Bronchial epithelial cell (primary cell): ENCODE data around the gene RHBDF2. TPM values are rescaled to one million over a fixed set of nuclear protein-coding genes. Genes with fewer than 3 reads are reported as not detected.

Experiments
- DNase-seq: peaks from one replicate; pipeline ENCODE4 v3.0.0-alpha.2; 2010; ENCODE audit warnings: low read depth
- FAIRE-seq: peaks from 2 replicates; lab custom pipeline; 2011; peaks lifted over from hg19 to GRCh38; lab: Jason Lieb, UNC
- H3K27me3 ChIP-seq: 2 replicates; pipeline ENCODE4 v1.5.1; 2011; ENCODE audit warnings: low read length; ENCODE audit not compliant: control insufficient read depth, insufficient read depth
- H3K36me3 ChIP-seq: 2 replicates; pipeline ENCODE4 v1.5.1; 2011; ENCODE audit warnings: low read length; ENCODE audit not compliant: control insufficient read depth, insufficient read depth
- H3K4me3 ChIP-seq: 2 replicates; pipeline ENCODE4 v1.5.1; 2011; ENCODE audit warnings: mild to moderate bottlenecking, low read depth, low read length, control low read depth
- total RNA-seq: library from RNA; depleted of rRNA; stranded (reverse); fragments of >200 nt; gene quantifications from 2 replicates; pipeline ENCODE4 v1.2.1, GENCODE V29; 2014
- TF ChIP-seq, protein P1 (sequence below): IDR thresholded peaks from 2 replicates; pipeline ENCODE4 v1.5.1; 2011; ENCODE audit warnings: mild to moderate bottlenecking, moderate library complexity, low read length, control low read depth, inconsistent platforms; ENCODE audit not compliant: insufficient read depth, severe bottlenecking

Gene RHBDF2
- total RNA-seq, 1 donor from 2014 or later = 10.8 TPM

DNA sequence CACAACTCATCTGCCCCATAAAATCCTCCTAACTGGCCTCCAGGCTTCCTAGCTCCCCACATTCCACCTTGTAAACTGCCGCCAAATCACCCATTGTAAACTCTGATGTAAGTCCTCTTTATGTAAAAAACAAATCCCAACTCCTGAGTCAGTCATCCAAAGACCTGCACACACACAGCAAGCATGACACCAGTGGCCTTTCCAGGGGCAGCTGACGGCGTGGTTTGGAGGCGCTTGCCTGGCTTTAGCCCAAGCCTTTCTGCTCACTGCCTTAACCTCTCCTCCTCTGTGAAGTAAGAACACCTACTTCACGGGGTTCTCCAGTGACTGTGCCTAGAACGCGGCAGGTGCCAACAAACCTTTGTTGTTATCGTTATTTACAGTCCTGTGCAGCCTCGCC is 62.3 kb downstream of the RHBDF2 start:
- no peaks in the 10 kb centered on the region for H3K36me3 ChIP-seq
- no peaks in the 10 kb centered on the region for H3K27me3 ChIP-seq
- no peak overlapping the region for H3K4me3 ChIP-seq
- DNase-seq (no peak), FAIRE-seq (no peak)
- TF ChIP-seq, protein P1, sequence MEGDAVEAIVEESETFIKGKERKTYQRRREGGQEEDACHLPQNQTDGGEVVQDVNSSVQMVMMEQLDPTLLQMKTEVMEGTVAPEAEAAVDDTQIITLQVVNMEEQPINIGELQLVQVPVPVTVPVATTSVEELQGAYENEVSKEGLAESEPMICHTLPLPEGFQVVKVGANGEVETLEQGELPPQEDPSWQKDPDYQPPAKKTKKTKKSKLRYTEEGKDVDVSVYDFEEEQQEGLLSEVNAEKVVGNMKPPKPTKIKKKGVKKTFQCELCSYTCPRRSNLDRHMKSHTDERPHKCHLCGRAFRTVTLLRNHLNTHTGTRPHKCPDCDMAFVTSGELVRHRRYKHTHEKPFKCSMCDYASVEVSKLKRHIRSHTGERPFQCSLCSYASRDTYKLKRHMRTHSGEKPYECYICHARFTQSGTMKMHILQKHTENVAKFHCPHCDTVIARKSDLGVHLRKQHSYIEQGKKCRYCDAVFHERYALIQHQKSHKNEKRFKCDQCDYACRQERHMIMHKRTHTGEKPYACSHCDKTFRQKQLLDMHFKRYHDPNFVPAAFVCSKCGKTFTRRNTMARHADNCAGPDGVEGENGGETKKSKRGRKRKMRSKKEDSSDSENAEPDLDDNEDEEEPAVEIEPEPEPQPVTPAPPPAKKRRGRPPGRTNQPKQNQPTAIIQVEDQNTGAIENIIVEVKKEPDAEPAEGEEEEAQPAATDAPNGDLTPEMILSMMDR = no peak

DNA sequence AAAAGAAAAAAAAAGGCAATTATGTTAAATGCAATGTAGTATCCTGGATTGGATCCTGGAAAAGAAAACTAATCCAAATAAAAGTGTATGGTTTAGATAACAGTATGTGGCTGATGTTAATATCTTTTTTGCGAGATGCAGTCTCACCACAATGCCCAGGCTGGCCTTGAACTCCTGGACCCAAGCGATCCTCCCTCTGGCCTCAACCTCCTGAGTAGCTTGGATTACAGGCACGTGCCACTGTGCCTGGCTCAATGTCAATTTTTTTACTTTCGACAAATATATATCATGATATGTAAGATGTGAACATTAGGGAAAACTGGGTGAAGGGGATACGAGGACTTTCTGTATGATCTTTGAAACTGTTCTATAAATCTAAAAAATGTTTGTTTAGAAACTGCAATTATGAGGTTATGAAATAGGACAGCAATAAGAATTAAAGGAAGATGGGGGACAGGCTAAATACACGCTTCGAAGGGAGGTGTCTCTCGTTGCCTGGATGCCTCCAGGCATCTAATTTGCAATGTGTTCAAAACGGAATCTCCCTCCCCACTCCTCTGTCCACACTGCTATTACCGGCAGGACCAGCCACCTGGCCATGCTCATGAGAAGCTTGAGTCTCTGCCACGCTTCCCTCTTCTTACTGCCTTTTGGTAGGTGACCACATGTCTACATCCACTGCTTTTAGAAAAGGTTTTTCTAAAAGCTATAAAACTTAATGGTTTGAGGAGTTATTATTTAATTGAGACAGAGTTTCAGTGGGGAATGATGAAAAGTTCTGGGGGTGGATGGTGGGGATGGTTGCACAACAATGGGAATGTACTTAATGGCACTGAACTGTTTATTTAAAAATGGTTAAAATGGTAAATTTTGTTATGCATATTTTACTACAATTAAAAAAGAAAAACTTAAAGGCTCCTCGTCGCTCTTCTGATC is 63.5 kb downstream of the RHBDF2 start:
- DNase-seq (no peak), FAIRE-seq (no peak)
- H3K27me3 ChIP-seq = no peaks in the 10 kb centered on the region
- no peak overlapping the region for H3K4me3 ChIP-seq
- no peaks in the 10 kb centered on the region for H3K36me3 ChIP-seq
- TF ChIP-seq, protein P1 = no peak

DNA sequence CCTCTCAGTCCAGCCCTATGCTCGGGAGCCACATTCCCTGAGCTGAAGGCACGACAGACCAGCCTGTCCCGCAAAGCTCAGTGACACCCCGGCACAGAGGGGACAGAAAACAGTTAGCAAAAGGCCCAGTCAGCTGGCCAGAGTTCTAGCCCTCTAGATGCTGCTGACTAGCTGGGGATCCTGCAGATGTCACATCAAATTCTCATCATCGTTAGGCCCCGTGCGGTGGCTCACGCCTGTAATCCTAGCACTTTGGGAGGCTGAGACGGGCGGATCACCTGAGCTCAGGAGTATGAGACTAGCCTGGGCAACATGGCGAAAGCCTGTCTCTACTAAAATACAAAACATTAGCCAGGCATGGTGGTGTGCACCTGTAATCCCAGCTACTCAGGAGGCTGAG is 65.5 kb downstream of the RHBDF2 start:
- DNase-seq (no peak), FAIRE-seq (no peak)
- no peaks in the 10 kb centered on the region for H3K27me3 ChIP-seq
- no peaks in the 10 kb centered on the region for H3K36me3 ChIP-seq
- TF ChIP-seq, protein P1 = no peak
- H3K4me3 ChIP-seq = no peak overlapping the region

DNA sequence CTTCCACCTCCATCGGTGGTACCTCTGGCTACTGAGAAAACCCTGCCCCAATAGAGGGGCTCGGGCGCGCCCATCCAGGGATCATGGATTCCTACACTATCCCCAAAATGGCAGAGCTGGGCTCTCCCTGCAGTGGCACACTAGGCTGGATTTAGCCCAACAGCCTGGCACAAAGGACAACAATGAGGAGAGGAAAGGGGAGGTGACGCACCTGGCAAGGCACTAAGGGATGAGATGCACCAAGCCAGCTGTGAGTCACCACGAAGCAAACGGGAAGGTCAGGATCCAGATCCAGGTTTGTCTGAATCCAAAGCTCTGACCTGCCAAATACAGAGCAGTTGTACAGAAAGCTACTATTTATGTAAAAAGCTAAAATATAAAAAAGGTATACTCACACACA is 66.4 kb downstream of the RHBDF2 start:
- DNase-seq (peak; percentile 34), FAIRE-seq (no peak)
- no peaks in the 10 kb centered on the region for H3K27me3 ChIP-seq
- H3K4me3 ChIP-seq = no peak overlapping the region
- no peaks in the 10 kb centered on the region for H3K36me3 ChIP-seq
- TF ChIP-seq, protein P1 = no peak

DNA sequence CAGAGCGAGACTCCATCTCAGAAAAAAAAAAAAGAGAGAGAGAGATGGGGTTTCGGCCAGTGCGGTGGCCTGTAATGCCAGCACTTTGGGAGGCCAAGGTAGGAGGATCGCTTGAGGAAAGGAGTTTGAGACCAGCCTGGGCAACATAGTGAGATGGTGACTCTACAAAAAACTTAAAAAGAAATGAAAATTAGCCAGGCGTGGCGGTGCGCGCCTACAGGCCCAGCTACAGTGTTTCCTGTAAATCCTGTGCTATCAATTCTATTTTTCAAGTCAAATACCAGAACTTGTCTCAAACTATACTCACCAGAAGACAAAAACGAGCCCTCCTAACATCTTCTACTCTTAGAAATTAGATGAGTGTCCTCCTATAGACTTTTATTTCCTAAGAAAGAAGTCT is 67.5 kb downstream of the RHBDF2 start:
- no peak for DNase-seq
- Histone ChIP-seq H3K27me3 (no peaks in the 10 kb centered on the region), H3K4me3 (no peak overlapping the region), H3K36me3 (no peaks in the 10 kb centered on the region)
- no peak for FAIRE-seq
- TF ChIP-seq, protein P1 = no peak
